ENCODE results near the gene ATL2. TPM values are rescaled to one million over a fixed set of nuclear protein-coding genes. Genes with fewer than 3 reads are reported as not detected.

ATL2 gene
- total and polyA plus RNA-seq, 4 donors = 7.5 to 52.8 (median 32.4) TPM

DNA sequence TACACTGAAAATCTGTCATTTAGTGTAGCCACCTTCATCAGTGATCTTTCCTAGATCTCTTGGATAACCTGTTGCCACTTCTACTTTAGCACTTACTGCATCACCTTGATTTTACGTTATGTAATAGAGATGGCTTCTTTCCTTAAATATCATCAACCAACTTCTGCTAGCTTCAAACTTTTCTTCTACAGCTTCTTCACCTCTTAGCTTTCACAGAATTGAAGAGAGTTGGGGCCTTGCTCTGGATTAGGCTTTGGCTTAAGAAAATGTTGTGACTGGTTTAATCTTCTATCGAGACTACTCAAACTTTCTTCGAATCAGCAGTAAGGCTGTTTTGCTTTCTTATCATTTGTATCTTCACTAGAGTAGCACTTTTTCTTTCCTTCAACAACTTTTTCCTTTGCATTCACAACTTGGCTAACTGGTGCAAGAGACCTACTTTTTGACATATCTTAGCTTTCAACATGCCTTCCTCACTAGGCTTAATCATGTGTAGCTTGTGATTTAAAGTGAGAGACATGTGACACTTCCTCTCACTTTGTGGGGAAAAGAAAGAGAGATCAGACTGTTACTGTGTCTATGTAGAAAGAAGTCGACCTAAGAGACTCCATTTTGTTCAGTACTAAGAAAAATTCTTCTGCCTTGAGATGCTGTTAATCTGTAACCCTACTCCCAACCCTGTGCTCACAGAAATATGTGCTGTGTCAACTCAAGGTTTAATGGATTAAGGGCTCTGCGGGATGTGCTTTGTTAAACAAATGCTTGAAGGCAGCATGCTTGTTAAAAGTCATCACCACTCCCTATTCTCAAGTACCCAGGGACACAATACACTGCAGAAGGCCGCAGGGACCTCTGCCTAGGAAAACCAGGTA lies 99.6 kb downstream of the ATL2 start:
- intact Hi-C loops (cut with DNase I) = loop anchor here in 1 of 2 donors (5.0 kb wide), 1 partner anchor 200 kb away; the partner anchor contains the start of gene CYP1B1
- no peak for DNase-seq
- no peaks in the 10 kb centered on the region for H3K27me3 ChIP-seq (ENCODE audit: control insufficient read depth in 1 of 2, insufficient read depth in 2 of 2, low read length in 1 of 2)
- H3K4me3 ChIP-seq (ENCODE audit: low read length in 2 of 2) = no peak overlapping the region
- 62 to 72% methylated on average over 6 of the region's 6 CpGs for WGBS, 2 donors
- no peak overlapping the region for H3K27ac ChIP-seq (ENCODE audit: low read depth in 1 of 2, low read length in 2 of 2)
- no peaks in the 10 kb centered on the region for H3K9me3 ChIP-seq (ENCODE audit: control insufficient read depth, low read length)
- ATAC-seq (ENCODE audit: low FRiP score) = no peak
- no peaks in the 10 kb centered on the region for H3K36me3 ChIP-seq (ENCODE audit: control insufficient read depth in 1 of 2, insufficient read depth in 2 of 2, low read length in 1 of 2)
- H3K4me1 ChIP-seq (ENCODE audit: control insufficient read depth in 1 of 2, insufficient read depth in 2 of 2, low read length in 2 of 2) = no peaks in the 10 kb centered on the region

DNA sequence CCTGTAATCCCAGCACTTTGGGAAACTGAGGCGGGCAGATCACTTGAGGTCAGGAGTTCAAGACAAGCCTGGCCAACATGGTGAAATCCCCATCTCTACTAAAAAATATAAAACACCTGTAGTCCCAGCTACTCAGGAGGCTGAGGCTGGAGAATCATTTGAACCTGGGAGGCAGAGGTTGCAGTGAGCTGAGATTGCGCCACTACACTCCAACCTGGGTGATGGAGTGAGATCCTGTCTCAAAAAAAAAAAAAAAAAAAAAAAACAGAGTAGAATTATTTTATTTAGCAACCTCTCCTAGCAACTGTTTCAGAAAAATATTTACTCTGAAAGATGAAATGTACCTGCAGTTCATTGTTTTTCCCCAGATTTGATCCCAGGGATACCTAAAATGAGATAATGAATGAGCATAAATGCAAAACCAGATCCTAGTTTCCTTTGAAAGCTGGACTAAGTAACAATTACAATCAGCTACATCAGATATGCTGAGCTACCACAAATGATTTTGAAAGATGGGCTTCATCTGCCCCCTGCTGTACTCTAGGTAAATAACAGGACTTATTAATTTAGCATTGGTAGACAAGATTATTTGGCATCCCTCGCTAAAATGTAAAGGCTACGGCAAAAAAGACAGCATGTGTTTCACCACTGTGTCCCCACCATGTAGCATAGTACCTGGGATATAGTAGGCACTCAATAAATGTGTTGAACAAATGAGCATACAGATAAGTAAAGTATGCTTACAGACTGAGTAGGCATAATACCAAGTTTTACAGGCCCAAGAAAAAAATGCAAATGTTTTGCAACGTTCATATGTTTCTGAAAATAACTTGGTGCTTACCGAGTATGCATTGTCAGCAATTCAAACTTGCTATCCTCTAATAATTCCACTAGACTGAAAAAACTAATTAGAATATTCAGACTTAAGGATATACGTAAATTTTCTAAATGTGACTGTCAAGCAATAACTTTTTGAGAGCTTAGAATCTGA lies 102.5 kb downstream of the ATL2 start:
- H3K27me3 ChIP-seq (ENCODE audit: control insufficient read depth in 1 of 2, insufficient read depth in 2 of 2, low read length in 1 of 2) = no peaks in the 10 kb centered on the region
- no peaks in the 10 kb centered on the region for H3K9me3 ChIP-seq (ENCODE audit: control insufficient read depth, low read length)
- WGBS, 2 donors = 40 to 41% methylated on average over 7 of the region's 7 CpGs
- no peaks in the 10 kb centered on the region for H3K36me3 ChIP-seq (ENCODE audit: control insufficient read depth in 1 of 2, insufficient read depth in 2 of 2, low read length in 1 of 2)
- no peak overlapping the region for H3K27ac ChIP-seq (ENCODE audit: low read depth in 1 of 2, low read length in 2 of 2)
- no peak overlapping the region for H3K4me3 ChIP-seq (ENCODE audit: low read length in 2 of 2)
- ATAC-seq (ENCODE audit: low FRiP score) (peak; percentile 89), DNase-seq (no peak)
- intact Hi-C loops (cut with DNase I) = loop anchor here (1.0 to 5.0 kb wide), 3 partner anchors 197 to 292 kb away; partner anchors contain the start of gene CYP1B1 (in 2 of the 2)
- H3K4me1 ChIP-seq (ENCODE audit: control insufficient read depth in 1 of 2, insufficient read depth in 2 of 2, low read length in 2 of 2) = no peaks in the 10 kb centered on the region

DNA sequence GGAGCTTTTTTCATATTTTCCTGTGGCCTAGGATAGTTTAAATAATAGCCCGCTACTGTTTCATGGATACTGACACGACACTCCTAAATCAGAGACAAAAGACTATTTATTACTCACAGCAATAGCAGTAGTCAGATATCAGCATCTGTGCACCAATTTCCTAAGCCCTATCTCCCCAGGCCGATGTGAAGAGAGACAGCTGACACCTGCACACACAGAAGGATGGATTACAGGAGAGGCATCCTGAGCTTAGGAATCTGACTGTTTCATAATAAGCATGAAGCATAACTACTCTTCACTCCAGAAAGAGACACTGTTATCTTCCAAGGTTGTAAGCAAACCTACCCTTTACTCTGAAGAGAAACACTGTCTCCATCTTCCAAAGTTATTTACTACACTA lies 105.4 kb downstream of the ATL2 start:
- no peaks in the 10 kb centered on the region for H3K4me1 ChIP-seq (ENCODE audit: control insufficient read depth in 1 of 2, insufficient read depth in 2 of 2, low read length in 2 of 2)
- intact Hi-C loops (cut with DNase I) = loop anchor here in 1 of 2 donors (5.0 kb wide), 1 partner anchor 194 kb away; the partner anchor contains the start of gene CYP1B1
- no peak overlapping the region for H3K27ac ChIP-seq (ENCODE audit: low read depth in 1 of 2, low read length in 2 of 2)
- ATAC-seq (ENCODE audit: low FRiP score) = no peak
- H3K36me3 ChIP-seq (ENCODE audit: control insufficient read depth in 1 of 2, insufficient read depth in 2 of 2, low read length in 1 of 2) = no peaks in the 10 kb centered on the region
- no peaks in the 10 kb centered on the region for H3K27me3 ChIP-seq (ENCODE audit: control insufficient read depth in 1 of 2, insufficient read depth in 2 of 2, low read length in 1 of 2)
- no peaks in the 10 kb centered on the region for H3K9me3 ChIP-seq (ENCODE audit: control insufficient read depth, low read length)
- DNase-seq = no peak
- 89 to 91% methylated on average over 3 of the region's 3 CpGs for WGBS, 2 donors
- no peak overlapping the region for H3K4me3 ChIP-seq (ENCODE audit: low read length in 2 of 2)

DNA sequence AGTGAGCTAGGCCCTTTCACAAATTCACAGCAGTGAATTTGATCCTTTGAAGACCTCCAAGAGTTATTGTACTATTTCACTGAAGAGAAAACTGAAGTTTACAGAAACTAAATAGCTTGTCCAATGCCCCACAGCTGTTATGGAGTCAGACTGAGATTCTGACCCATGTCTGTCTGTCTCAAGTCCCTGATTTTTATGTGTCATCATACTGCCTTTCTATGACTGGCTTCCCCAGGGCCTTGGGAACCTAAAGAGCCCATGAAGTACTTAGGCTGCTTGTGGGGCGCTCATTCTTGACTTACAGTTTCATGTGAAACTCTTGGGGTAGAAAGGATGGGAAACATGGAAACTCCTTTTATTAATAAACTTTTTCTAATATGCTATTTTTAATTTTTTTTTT lies 107.7 kb downstream of the ATL2 start:
- ATAC-seq (ENCODE audit: low FRiP score) = no peak
- H3K27ac ChIP-seq (ENCODE audit: low read depth in 1 of 2, low read length in 2 of 2) = no peak overlapping the region
- intact Hi-C loops (cut with DNase I) = no loop called here
- no peak overlapping the region for H3K4me3 ChIP-seq (ENCODE audit: low read length in 2 of 2)
- no peaks in the 10 kb centered on the region for H3K9me3 ChIP-seq (ENCODE audit: control insufficient read depth, low read length)
- no peaks in the 10 kb centered on the region for H3K36me3 ChIP-seq (ENCODE audit: control insufficient read depth in 1 of 2, insufficient read depth in 2 of 2, low read length in 1 of 2)
- no peak for DNase-seq
- no peaks in the 10 kb centered on the region for H3K4me1 ChIP-seq (ENCODE audit: control insufficient read depth in 1 of 2, insufficient read depth in 2 of 2, low read length in 2 of 2)
- H3K27me3 ChIP-seq (ENCODE audit: control insufficient read depth in 1 of 2, insufficient read depth in 2 of 2, low read length in 1 of 2) = no peaks in the 10 kb centered on the region
- 100% methylated on average over 1 of the region's 1 CpG for WGBS, 2 donors

DNA sequence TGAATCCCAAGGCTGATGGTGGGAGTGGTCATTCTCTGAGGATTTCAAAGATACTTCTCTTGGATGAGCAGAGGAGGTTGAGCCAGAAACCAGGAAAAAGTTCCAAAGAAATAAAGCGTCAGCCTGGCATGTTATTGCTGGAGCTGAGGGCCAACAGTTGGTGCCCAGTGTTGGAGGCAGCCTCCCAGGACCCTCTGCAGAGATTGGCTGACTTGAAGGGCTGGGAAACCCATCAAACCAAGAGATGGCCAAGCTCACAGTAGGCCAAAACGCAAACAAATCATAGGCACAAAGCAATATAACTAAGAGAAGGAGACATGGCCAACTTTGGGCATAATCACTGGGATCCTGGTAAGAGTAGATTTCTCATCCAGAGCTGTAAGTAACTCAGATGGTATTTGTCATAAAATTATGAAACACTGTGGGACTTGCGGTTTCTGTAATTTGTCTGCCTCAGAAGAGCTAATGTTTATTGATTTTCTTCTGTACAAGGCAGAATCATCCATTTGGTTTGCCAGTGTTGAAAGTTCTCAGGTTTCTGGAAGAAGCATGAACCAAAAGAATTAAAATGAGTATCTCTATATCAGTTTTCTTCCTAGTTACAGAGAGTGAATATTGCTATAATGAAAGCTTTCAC lies 108.3 kb downstream of the ATL2 start:
- WGBS, 2 donors = 56 to 66% methylated on average over 3 of the region's 3 CpGs
- Histone ChIP-seq H3K27me3 (ENCODE audit: control insufficient read depth in 1 of 2, insufficient read depth in 2 of 2, low read length in 1 of 2) (no peaks in the 10 kb centered on the region), H3K9me3 (ENCODE audit: control insufficient read depth, low read length) (no peaks in the 10 kb centered on the region), H3K36me3 (ENCODE audit: control insufficient read depth in 1 of 2, insufficient read depth in 2 of 2, low read length in 1 of 2) (no peaks in the 10 kb centered on the region), H3K27ac (ENCODE audit: low read depth in 1 of 2, low read length in 2 of 2) (no peak overlapping the region), H3K4me3 (ENCODE audit: low read length in 2 of 2) (no peak overlapping the region), H3K4me1 (ENCODE audit: control insufficient read depth in 1 of 2, insufficient read depth in 2 of 2, low read length in 2 of 2) (no peaks in the 10 kb centered on the region)
- DNase-seq = no peak
- intact Hi-C loops (cut with DNase I) = no loop called here
- ATAC-seq (ENCODE audit: low FRiP score) = no peak

DNA sequence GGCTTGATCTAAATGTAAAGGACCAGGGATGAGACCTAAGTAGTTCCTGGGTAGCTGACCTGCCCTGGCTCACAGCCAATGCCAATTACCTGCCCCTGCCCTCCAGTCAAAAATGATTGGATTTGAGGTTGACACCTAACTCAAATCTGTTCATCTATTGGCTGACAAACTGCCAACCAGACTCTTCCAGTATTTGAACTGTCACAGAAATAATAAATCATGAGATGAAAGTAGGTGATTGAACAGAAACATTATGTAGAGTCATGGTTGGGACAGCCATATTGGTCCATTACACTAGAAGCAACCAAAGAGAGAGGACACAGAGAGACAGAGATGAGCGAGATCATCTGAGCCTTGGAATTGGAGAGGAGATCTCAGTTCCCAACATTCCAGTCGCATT lies 109.1 kb downstream of the ATL2 start:
- DNase-seq (no peak), ATAC-seq (ENCODE audit: low FRiP score) (no peak)
- H3K36me3 ChIP-seq (ENCODE audit: control insufficient read depth in 1 of 2, insufficient read depth in 2 of 2, low read length in 1 of 2) = no peaks in the 10 kb centered on the region
- intact Hi-C loops (cut with DNase I) = no loop called here
- WGBS, 2 donors = 95% methylated on average over 2 of the region's 2 CpGs
- H3K9me3 ChIP-seq (ENCODE audit: control insufficient read depth, low read length) = no peaks in the 10 kb centered on the region
- H3K27ac ChIP-seq (ENCODE audit: low read depth in 1 of 2, low read length in 2 of 2) = no peak overlapping the region
- H3K4me3 ChIP-seq (ENCODE audit: low read length in 2 of 2) = no peak overlapping the region
- H3K4me1 ChIP-seq (ENCODE audit: control insufficient read depth in 1 of 2, insufficient read depth in 2 of 2, low read length in 2 of 2) = no peaks in the 10 kb centered on the region
- H3K27me3 ChIP-seq (ENCODE audit: control insufficient read depth in 1 of 2, insufficient read depth in 2 of 2, low read length in 1 of 2) = no peaks in the 10 kb centered on the region

DNA sequence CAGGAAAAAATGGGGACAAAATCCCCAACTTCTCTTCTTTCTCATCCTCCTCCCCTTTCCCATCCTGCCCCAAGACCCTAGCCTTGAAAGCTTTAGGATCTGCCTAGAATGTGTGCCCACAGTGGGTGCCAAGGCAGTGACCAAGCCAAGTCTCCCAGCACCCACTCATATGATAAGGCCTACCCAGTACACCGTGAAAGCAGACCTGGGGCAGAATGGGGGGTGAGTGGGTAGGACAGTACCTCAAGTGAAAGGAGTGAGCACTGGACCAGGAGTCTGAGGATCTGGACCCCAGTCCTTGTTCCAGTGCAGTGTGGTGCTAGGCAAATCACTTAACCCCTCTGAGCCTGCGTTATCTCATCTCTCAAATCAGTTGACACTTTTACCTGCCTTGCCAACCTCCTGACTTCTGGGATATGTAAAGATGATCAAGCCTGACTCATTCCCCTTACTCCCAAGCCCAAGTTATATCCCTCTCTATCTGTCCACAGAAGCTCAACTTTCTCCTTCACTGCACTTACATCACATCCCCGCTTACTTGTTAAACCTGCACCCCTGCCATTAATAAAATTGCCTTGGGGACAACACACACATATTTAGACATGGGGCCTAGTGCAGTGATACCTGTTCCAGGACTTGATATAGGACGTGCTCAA lies 109.7 kb downstream of the ATL2 start:
- Histone ChIP-seq H3K9me3 (ENCODE audit: control insufficient read depth, low read length) (no peaks in the 10 kb centered on the region), H3K4me1 (ENCODE audit: control insufficient read depth in 1 of 2, insufficient read depth in 2 of 2, low read length in 2 of 2) (no peaks in the 10 kb centered on the region), H3K27ac (ENCODE audit: low read depth in 1 of 2, low read length in 2 of 2) (no peak overlapping the region), H3K27me3 (ENCODE audit: control insufficient read depth in 1 of 2, insufficient read depth in 2 of 2, low read length in 1 of 2) (no peaks in the 10 kb centered on the region), H3K36me3 (ENCODE audit: control insufficient read depth in 1 of 2, insufficient read depth in 2 of 2, low read length in 1 of 2) (no peaks in the 10 kb centered on the region), H3K4me3 (ENCODE audit: low read length in 2 of 2) (no peak overlapping the region)
- WGBS, 2 donors = 87 to 91% methylated on average over 4 of the region's 4 CpGs
- DNase-seq (no peak), ATAC-seq (ENCODE audit: low FRiP score) (no peak)
- intact Hi-C loops (cut with DNase I) = no loop called here

All from aorta (tissue), 5 donors.